GM18508 (cell line): ENCODE results near the gene FYN.
"Not testable (repeated sequence)": the region's sequence is repeated elsewhere in the genome, so short reads cannot be mapped to it uniquely, and the experiment has no call there.

ENCODE experiments used
- ATAC-seq: cut with Tn5 transposase; IDR thresholded peaks from one replicate; pipeline ENCODE4 v1.9.1; 2021; ENCODE audit warnings: moderate number of reproducible peaks; ENCODE audit not compliant: insufficient read depth, unreplicated experiment

Gene FYN

GRCh38 chr6:111652156-111652555 is 221.1 kb downstream of the FYN start:
- no peak for ATAC-seq

- ATAC-seq = no peak
Measured at GRCh38 chr6:111651185-111652034, 221.8 kb downstream of the FYN start.

- no peak for ATAC-seq
Measured at GRCh38 chr6:111650049-111650448, 223.2 kb downstream of the FYN start.

- no peak for ATAC-seq
Measured at GRCh38 chr6:111648100-111648499, 225.2 kb downstream of the FYN start.

- no peak for ATAC-seq
Measured at GRCh38 chr6:111646942-111647341, 226.3 kb downstream of the FYN start.

GRCh38 chr6:111646034-111646433 is 227.2 kb downstream of the FYN start:
- no peak for ATAC-seq

GRCh38 chr6:111644893-111645430 is 228.3 kb downstream of the FYN start:
- no peak for ATAC-seq

GRCh38 chr6:111642463-111643158 is 230.6 kb downstream of the FYN start:
- no peak for ATAC-seq

GRCh38 chr6:111639266-111639665 is 234.0 kb downstream of the FYN start:
- ATAC-seq = no peak

GRCh38 chr6:111634981-111635380 is 238.3 kb downstream of the FYN start:
- not testable (repeated sequence) for ATAC-seq

GRCh38 chr6:111633822-111634221 is 239.4 kb downstream of the FYN start:
- no peak for ATAC-seq

GRCh38 chr6:111632468-111633247 is 240.6 kb downstream of the FYN start:
- no peak for ATAC-seq

- no peak for ATAC-seq
Measured at GRCh38 chr6:111631903-111632460, 241.3 kb downstream of the FYN start.

GRCh38 chr6:111631018-111631417 is 242.2 kb downstream of the FYN start:
- no peak for ATAC-seq

GRCh38 chr6:111628142-111628850 is 245.0 kb downstream of the FYN start:
- no peak for ATAC-seq

- no peak for ATAC-seq
Measured at GRCh38 chr6:111626441-111626840, 246.8 kb downstream of the FYN start.

- ATAC-seq = no peak
Measured at GRCh38 chr6:111625461-111626391, 247.5 kb downstream of the FYN start.

- no peak for ATAC-seq
Measured at GRCh38 chr6:111625099-111625416, 248.2 kb downstream of the FYN start.
